Activated CD4-positive, alpha-beta memory T cell treated with anti-CD3 and anti-CD28 coated beads for 36 hours (primary cell): ENCODE measurements around the gene UBE2J2. TPM values are rescaled to one million over a fixed set of nuclear protein-coding genes. Genes with fewer than 3 reads are reported as not detected.
A peak's percentile ranks its signal among the peaks of the same experiment; 100 is the strongest.

ENCODE experiments used
- CTCF ChIA-PET: fragments of 350-600 bp; sonication (Branson Sonifier 250); formaldehyde crosslinking; loops from one replicate; lab custom pipeline; 2021; ENCODE audit warnings: antibody characterized with exemption, inconsistent platforms; lab: Charles Lee
- POLR2A ChIA-PET: fragments of 350-600 bp; sonication (Branson Sonifier 250); formaldehyde crosslinking; loops from one replicate; lab custom pipeline; 2021; ENCODE audit warnings: antibody characterized with exemption; lab: Charles Lee
- DNase-seq: peaks from one replicate; pipeline ENCODE4 v3.0.0-alpha.2; 2020
- H3K27ac Mint-ChIP-seq: one replicate; pipeline ENCODE4 v1.8.0; 2021; ENCODE audit warnings: mixed read lengths
- H3K27me3 Mint-ChIP-seq: one replicate; pipeline ENCODE4 v1.8.0; 2021; ENCODE audit warnings: mixed read lengths
- H3K36me3 Mint-ChIP-seq: one replicate; pipeline ENCODE4 v1.8.0; 2021; ENCODE audit warnings: mixed read lengths
- H3K4me1 Mint-ChIP-seq: one replicate; pipeline ENCODE4 v1.8.0; 2021; ENCODE audit warnings: low read depth, mixed read lengths
- H3K4me3 Mint-ChIP-seq: one replicate; pipeline ENCODE4 v1.8.0; 2021; ENCODE audit warnings: mild to moderate bottlenecking, mixed read lengths
- H3K9me3 Mint-ChIP-seq: one replicate; pipeline ENCODE4 v1.8.0; 2021; ENCODE audit warnings: mixed read lengths
- intact Hi-C: fragments of 100-400 bp; cut with micrococcal nuclease; formaldehyde crosslinking; loops from one replicate; pipeline ENCODE4 v1.15.1; 2023
- total RNA-seq, 2 experiments: library from RNA; stranded (reverse); gene quantifications; one replicate each; pipeline ENCODE4 v1.2.3, GENCODE V29; 2021

The UBE2J2 gene
- total RNA-seq, 2 experiments from 2014 or later = 58.7 to 61.6 TPM

DNA sequence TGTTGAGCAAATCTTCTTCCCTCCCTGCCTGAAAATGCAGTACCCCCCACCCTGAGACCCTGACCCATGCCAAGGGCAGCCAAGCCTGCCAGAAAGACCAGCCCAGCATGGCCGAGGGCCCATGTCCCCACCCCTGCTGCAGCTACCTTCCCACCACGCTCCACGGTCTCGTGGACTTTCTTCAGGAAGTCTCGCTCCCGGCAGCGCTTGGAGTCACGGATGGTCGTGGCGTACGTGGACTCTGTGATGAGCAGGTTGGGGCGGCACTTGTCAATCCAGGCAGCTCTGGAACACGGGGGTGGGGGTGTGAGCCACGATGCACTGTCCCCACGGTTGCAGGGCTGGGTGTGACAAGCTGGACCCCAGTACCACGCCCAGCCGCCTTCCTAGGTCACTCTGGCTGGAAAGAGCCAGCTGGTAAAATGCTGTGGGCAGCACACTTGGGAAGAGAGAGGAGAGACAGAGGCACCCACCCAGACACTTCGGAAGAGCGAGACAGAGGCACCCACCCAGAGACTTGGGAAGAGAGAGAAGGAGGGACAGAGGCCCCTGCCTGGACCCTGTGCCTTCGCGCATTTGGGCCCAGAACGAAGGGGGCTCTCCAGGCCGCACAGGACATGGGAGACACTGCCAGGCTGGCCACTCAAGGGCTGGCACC lies 41.2 kb upstream of the UBE2J2 start:
- ChIA-PET POLR2A (interaction anchor here (0.9 kb wide), 1 partner anchor 20 kb away, joined by 3 read pairs; no protein-coding TSS in a partner anchor), CTCF (interaction anchor here (1.1 kb wide), 1 partner anchor 56 kb away, joined by 3 read pairs; no protein-coding TSS in a partner anchor)
- no peak overlapping the region for H3K27ac Mint-ChIP-seq
- DNase-seq = no peak
- H3K27me3 Mint-ChIP-seq = no peaks in the 10 kb centered on the region
- H3K36me3 Mint-ChIP-seq = peaks cover 18% of the 10 kb centered on the region
- H3K9me3 Mint-ChIP-seq = no peaks in the 10 kb centered on the region
- intact Hi-C loops = no loop called here
- H3K4me3 Mint-ChIP-seq = no peak overlapping the region
- H3K4me1 Mint-ChIP-seq = peaks cover 3% of the 10 kb centered on the region

DNA sequence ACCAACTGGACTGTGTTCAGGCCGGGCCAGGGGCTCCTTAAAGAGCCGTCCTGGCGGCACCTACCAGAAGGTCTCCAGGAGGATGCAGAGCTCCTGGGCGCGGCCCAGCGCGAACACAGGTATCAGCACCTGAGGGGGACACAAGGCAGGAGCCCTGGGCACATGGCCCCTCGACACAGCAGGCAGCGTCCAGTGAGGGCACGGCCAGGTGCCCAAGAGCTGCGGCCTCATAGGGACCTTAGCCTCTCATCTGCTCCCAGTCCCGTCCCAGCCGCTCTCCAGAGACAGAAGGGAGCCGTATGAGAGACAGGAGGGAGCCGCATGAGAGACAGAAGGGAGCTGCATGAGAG lies 40.6 kb upstream of the UBE2J2 start:
- Mint-ChIP-seq H3K27ac (no peak overlapping the region), H3K9me3 (no peaks in the 10 kb centered on the region), H3K4me1 (peaks cover 9% of the 10 kb centered on the region), H3K36me3 (peaks cover 15% of the 10 kb centered on the region), H3K4me3 (no peak overlapping the region), H3K27me3 (no peaks in the 10 kb centered on the region)
- ChIA-PET CTCF (no interaction called here), POLR2A (interaction anchor here (0.9 kb wide), 1 partner anchor 19 kb away, joined by 3 read pairs; no protein-coding TSS in a partner anchor)
- DNase-seq = no peak
- intact Hi-C loops = no loop called here

DNA sequence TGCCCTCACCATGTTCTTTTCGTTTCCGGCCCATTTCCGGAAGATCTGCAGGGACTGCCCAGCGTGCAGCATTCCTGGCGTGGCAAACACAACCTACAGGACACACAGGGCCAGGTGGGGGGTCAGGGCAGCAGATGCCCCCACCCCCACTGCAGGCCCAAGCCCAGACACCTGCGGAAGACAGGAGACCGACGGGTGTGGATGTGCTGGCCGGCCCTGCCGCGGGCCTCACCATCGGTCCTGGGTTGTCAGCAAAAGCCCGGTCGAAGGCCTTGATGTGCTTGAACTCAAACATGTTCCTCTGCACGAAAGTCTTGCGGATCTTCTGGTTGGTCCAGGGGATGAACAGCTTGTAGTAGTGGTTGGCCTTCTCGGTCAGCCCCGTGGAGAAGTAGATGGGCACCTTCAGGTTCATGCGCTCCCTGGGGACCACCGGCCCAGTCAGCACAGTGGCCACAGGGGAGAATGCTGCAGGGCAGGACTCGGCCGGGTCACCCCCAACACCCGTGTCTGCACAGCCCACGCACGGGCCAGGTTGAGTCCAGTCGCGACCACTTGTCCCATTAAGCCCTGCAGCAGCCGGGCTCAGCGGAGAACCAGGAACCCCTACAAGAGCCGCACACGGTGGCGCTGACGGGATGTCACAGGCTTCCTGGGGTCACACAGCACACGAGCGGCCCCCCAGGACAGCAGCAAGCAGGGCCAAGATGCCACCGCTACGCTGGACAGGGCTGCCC lies 40.0 kb upstream of the UBE2J2 start:
- POLR2A ChIA-PET = no interaction called here
- DNase-seq = no peak
- H3K4me1 Mint-ChIP-seq = peaks cover 9% of the 10 kb centered on the region

DNA sequence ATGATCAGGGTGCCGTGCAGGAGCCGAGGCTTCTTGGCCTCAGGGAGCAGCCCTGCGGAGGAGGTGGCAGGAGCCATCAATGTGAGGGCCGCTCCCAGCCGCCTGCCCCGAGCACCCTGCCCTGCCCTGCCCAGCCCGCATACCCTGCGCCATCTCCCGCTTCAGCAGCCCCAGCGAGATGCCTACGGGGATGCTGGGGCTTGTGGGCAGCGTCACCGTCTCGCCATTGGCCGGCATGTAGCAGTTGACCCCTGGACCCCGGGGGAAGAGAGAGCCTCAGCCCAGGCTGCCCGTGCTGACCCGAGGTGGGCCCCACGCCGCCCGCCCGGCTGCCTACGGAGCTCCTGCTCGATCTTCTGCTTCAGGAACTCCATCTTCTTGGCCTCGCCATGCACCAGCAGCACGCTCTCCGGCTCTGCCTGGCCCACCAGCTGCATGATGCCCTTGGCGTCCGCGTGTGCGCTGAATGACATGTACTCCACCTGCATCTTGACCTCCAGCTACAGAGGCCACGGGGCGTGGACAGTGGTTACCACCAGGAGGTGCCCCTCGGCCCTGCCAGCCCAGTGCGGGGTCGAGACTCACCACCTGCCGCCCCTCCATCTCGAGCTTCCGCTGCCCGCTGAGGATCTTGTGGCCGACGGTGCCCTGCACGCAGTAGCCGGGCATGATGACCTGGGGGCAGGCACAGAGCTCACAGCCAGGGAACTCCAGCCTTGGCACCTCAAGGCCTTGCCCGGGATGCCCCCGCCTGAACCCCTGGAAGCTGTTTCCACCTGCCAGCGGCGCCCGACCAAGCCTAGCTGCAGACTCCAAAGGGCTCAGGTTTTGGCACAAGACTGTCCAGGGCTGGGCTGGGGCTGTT lies 39.0 kb upstream of the UBE2J2 start:
- CTCF ChIA-PET = interaction anchor here (1.5 kb wide), 1 partner anchor 12 kb away, joined by 4 read pairs; no protein-coding TSS in a partner anchor
- Mint-ChIP-seq H3K27me3 (no peaks in the 10 kb centered on the region), H3K4me3 (no peak overlapping the region), H3K9me3 (no peaks in the 10 kb centered on the region), H3K36me3 (peaks cover 14% of the 10 kb centered on the region), H3K27ac (no peak overlapping the region), H3K4me1 (peaks cover 9% of the 10 kb centered on the region)
- DNase-seq = no peak
- intact Hi-C loops = no loop called here
- POLR2A ChIA-PET = no interaction called here

More for the DNA sequence above, 40.0 kb upstream of the UBE2J2 start:
- Mint-ChIP-seq H3K27ac (no peak overlapping the region), H3K4me3 (no peak overlapping the region), H3K36me3 (peaks cover 14% of the 10 kb centered on the region), H3K27me3 (no peaks in the 10 kb centered on the region), H3K9me3 (no peaks in the 10 kb centered on the region)
- CTCF ChIA-PET = interaction anchor here (1.5 kb wide), 1 partner anchor 13 kb away, joined by 4 read pairs; no protein-coding TSS in a partner anchor
- intact Hi-C loops = no loop called here

DNA sequence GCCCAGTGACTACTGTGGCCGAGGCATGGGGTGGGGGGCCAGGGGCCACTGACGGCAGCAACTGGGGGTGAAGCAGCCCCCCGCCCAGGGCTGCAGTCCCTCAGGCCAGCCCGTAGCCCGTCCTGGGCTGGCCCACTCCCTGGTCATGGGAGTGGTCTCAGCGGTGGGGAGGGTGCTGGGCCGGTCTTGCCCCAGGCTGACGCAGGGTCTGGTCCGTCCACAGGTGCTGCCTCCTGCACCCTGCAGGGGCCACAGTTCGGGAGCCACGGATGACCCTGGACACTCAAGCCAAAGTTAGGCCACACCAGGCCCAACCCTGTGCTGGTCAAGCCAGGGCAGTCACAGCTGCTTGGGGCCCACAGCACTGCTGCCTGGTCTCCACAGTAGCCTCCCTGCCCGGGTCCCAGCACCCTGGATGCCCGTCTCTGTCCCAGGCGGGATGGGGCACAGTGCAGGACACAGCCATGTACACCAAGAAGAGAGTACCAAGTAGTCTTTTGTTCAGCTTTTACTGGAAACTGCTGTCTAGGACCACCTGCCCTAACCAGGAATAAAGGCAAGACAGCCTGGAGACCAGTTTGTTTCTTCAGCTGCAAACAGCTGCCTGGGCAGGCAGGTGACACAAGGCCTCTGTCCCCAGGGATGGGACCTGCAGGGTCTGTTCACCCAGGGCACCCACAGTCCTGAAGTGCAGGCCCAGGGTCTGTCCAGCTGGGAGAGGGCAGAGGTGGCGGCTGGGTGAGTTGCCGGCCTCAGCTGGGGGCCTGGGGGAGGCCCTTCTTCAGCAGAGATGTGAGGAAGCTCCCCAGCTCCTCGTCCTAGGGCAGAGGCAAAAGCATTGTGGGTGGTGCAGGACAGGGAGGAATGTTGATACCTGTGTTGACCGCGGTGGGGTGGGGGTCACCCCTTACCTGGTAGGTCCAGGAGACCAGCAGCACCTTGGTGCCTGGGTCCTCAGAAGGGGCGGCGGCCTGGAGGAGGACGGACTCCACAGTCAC lies 37.8 kb upstream of the UBE2J2 start:
- CTCF ChIA-PET = no interaction called here
- POLR2A ChIA-PET = interaction anchor here (0.9 kb wide), 1 partner anchor 19 kb away, joined by 3 read pairs; the partner anchor contains the start of gene TAS1R3
- intact Hi-C loops = no loop called here

DNA sequence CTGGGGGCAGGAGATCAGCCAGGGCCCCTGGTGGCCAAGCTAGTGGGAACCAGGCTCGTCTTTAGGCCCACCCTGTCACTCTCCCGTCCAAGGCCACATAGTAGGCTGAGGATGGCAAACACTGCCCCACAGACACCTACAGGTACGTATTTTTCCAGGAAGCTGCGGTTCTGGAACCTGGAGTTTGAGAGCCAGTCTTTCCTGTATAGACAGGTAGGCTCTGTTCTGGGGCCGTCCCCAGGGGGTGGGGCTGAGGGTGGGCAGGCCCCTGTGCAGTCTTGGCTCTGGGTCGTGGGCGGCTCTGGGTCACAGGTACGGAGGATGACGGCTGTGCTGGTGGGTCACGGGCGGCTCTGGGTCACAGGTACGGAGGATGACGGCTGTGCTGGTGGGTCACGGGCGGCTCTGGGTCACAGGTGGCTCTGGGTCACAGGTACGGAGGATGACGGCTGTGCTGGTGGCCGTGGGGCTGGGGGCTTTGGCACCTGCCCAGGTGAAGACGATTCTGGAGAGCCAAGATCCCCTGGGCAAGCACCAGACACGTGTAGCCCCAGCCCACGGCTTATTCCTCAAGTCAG lies 36.9 kb upstream of the UBE2J2 start:
- Mint-ChIP-seq H3K27me3 (no peaks in the 10 kb centered on the region), H3K27ac (no peak overlapping the region), H3K4me3 (peak overlapping the region; percentile 16), H3K9me3 (no peaks in the 10 kb centered on the region), H3K36me3 (peaks cover 11% of the 10 kb centered on the region), H3K4me1 (peaks cover 25% of the 10 kb centered on the region)
- CTCF ChIA-PET = interaction anchor here (0.9 kb wide), 1 partner anchor 65 kb away, joined by 4 read pairs; the partner anchor contains the start of gene AURKAIP1
- intact Hi-C loops = no loop called here
- POLR2A ChIA-PET = no interaction called here
- no peak for DNase-seq

More for the DNA sequence above, 37.8 kb upstream of the UBE2J2 start:
- no peaks in the 10 kb centered on the region for H3K9me3 Mint-ChIP-seq
- no peak overlapping the region for H3K27ac Mint-ChIP-seq
- H3K4me3 Mint-ChIP-seq = no peak overlapping the region
- DNase-seq = no peak
- H3K27me3 Mint-ChIP-seq = no peaks in the 10 kb centered on the region
- H3K4me1 Mint-ChIP-seq = peaks cover 17% of the 10 kb centered on the region
- H3K36me3 Mint-ChIP-seq = peaks cover 11% of the 10 kb centered on the region

DNA sequence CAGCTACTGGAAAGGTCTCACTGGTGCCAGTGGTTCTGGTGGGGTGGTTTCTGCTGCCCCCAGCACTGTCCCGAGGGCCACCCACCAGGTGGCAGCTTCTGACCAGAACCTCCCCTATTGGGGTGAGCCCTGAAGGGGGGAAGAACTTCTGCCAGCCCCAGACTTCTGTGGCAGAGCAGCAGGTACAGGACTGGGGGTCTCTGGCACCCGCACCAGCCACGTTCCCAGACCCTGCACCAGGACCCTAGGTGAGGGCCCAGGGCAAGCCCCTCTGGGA lies 36.4 kb upstream of the UBE2J2 start:
- CTCF ChIA-PET = interaction anchor here (0.9 to 1.3 kb wide), 3 partner anchors 65 to 326 kb away, joined by 4 read pairs; partner anchors contain the start of gene AURKAIP1
- Mint-ChIP-seq H3K4me1 (peaks cover 27% of the 10 kb centered on the region), H3K36me3 (peaks cover 11% of the 10 kb centered on the region), H3K4me3 (peak overlapping the region; percentile 75), H3K27ac (no peak overlapping the region), H3K9me3 (no peaks in the 10 kb centered on the region), H3K27me3 (no peaks in the 10 kb centered on the region)
- POLR2A ChIA-PET = no interaction called here
- intact Hi-C loops = no loop called here
- no peak for DNase-seq

DNA sequence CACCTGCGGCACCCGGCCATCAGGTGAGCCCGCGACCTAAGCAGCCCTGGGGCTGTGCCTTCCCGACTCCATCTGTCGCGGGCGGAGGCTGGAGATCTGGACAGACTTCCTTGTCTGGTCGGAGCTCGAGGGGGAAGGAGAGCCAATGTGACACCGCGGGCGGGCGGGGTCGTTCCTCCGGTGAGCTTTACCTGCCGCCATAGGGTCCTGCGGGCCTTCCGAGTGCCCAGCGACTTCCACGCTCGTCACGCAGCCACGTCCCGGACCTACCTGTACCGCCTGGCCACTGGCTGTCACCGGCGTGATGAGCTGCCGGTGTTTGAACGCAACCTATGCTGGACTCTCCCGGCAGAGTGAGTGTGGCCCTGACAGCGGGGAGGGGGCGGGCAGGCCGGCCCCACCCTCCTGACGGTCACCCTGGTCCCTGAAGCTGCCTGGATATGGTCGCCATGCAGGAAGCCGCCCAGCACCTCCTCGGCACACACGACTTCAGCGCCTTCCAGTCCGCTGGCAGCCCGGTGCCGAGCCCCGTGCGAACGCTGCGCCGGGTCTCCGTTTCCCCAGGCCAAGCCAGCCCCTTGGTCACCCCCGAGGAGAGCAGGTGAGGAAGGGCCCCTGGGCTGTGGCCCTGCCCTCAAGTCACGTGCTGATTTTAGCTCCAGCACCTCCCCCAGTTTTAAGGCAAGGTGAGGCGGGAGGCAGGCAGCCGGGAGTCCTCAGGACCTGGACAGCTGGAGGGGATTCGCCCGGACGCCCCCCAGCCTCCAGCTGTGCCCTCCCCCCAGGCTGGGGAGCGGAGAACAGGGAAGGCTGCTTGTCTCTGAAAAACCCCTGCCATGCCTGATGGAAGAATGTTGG lies 35.8 kb upstream of the UBE2J2 start:
- ChIA-PET POLR2A (interaction anchor here (0.6 kb wide), 1 partner anchor 81 kb away, joined by 3 read pairs; no protein-coding TSS in a partner anchor), CTCF (interaction anchor here (0.9 to 1.3 kb wide), 3 partner anchors 66 to 325 kb away, joined by 4 read pairs; partner anchors contain the start of gene AURKAIP1)
- peak; percentile 36 for DNase-seq
- H3K27ac Mint-ChIP-seq = peak overlapping the region; percentile 5
- H3K36me3 Mint-ChIP-seq = peaks cover 9% of the 10 kb centered on the region
- H3K4me3 Mint-ChIP-seq = peak overlapping the region; percentile 75
- H3K4me1 Mint-ChIP-seq = peaks cover 29% of the 10 kb centered on the region
- H3K9me3 Mint-ChIP-seq = no peaks in the 10 kb centered on the region
- no peaks in the 10 kb centered on the region for H3K27me3 Mint-ChIP-seq
- intact Hi-C loops = loop anchor here (5.0 kb wide), 4 partner anchors 37 to 192 kb away; partner anchors contain the start of genes AURKAIP1, C1orf159 and UBE2J2

DNA sequence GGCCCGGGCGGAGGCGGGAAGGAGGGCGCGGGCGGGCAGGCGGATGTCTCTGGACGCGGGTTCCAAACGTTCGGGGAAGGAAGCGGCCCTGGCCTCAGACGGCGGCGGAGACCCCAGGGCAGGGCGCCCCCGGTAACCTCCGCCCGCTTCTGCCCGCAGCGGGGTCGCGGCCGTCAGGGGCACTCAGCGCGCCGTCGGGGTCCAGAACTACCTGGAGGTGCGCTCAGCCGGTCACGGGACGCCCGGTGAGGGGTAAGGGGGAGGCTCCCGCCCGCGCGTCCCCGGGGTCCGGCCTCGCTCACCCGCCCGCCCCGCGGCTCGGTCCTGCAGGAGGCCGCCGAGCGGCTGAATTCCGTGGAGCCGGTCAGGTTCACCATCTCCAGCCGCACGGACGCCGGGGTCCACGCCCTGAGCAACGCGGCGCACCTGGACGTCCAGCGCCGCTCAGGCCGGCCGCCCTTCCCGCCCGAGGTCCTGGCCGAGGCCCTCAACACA lies 35.1 kb upstream of the UBE2J2 start:
- POLR2A ChIA-PET = interaction anchor here (0.6 kb wide), 1 partner anchor 80 kb away, joined by 3 read pairs; no protein-coding TSS in a partner anchor
- no peaks in the 10 kb centered on the region for H3K27me3 Mint-ChIP-seq
- no peaks in the 10 kb centered on the region for H3K9me3 Mint-ChIP-seq
- intact Hi-C loops = loop anchor here (1.0 to 5.0 kb wide), 7 partner anchors 37 to 276 kb away; partner anchors contain the start of genes AURKAIP1, B3GALT6, C1orf159 and DVL1
- H3K27ac Mint-ChIP-seq = peak overlapping the region; percentile 70
- peaks cover 8% of the 10 kb centered on the region for H3K36me3 Mint-ChIP-seq
- H3K4me1 Mint-ChIP-seq = peaks cover 29% of the 10 kb centered on the region
- DNase-seq = no peak
- peak overlapping the region; percentile 78 for H3K4me3 Mint-ChIP-seq
- CTCF ChIA-PET = interaction anchor here (1.1 to 1.3 kb wide), 2 partner anchors 186 to 324 kb away, joined by 4 read pairs; no protein-coding TSS in a partner anchor
